ENCODE measurements around the gene SUSD1. TPM values are rescaled to one million over a fixed set of nuclear protein-coding genes. Genes with fewer than 3 reads are reported as not detected.

The SUSD1 gene
- total and polyA plus RNA-seq, 2 donors (not counting 1 experiment from before 2014, with no cell fraction given) = 5.7 to 7.5 TPM

- CTCF ChIA-PET = interaction anchor here (1.1 to 2.4 kb wide), 3 partner anchors 46 to 124 kb away, joined by 3 to 17 read pairs (median 4); no protein-coding TSS in a partner anchor
Observed at GRCh38 chr9:112028242-112029221, 146.6 kb downstream of the SUSD1 start.

More at GRCh38 chr9:112028242-112029221, 146.6 kb downstream of the SUSD1 start:
- H3K27me3 ChIP-seq (replicated peaks in 1 of 4; ENCODE audit: control extremely low read depth in 1 of 4, control insufficient read depth in 3 of 4, insufficient read depth in 4 of 4, low read length in 3 of 4) = no peaks in the 10 kb centered on the region
- peak overlapping the region; percentile 30 for H2AFZ ChIP-seq (ENCODE audit: insufficient read depth, low read depth, low read length, poor library complexity, severe bottlenecking)
- POLR2A ChIA-PET = interaction anchor here (0.5 to 1.2 kb wide), 3 partner anchors 16 to 50 kb away, joined by 3 to 4 read pairs (median 3); no protein-coding TSS in a partner anchor
- peak overlapping the region; percentile 47 for H3K4me2 ChIP-seq (replicated peaks; ENCODE audit: low read depth, low read length, poor library complexity, severe bottlenecking)
- no peaks in the 10 kb centered on the region for H3K27me3 Mint-ChIP-seq
- H3K36me3 ChIP-seq (replicated peaks in 1 of 2; ENCODE audit: control extremely low read depth in 1 of 2, control insufficient read depth in 1 of 2, extremely low read depth in 1 of 2, insufficient read depth in 2 of 2, low read length in 1 of 2) = no peaks in the 10 kb centered on the region
- peaks cover 55% of the 10 kb centered on the region in 2 donors for H3K4me1 ChIP-seq (ENCODE audit: control insufficient read depth in 2 of 2, insufficient read depth in 2 of 2, low read length in 2 of 2)
- peaks cover 55% of the 10 kb centered on the region for H3K4me1 Mint-ChIP-seq
- no peaks in the 10 kb centered on the region for H3K79me2 ChIP-seq (ENCODE audit: control insufficient read depth, insufficient read depth, low read length)
- H3K9me3 ChIP-seq (ENCODE audit: control extremely low read depth in 1 of 3, control insufficient read depth in 2 of 3, insufficient read depth in 1 of 3, low read length in 2 of 3) = no peaks in the 10 kb centered on the region
- no peaks in the 10 kb centered on the region for H3K9me3 Mint-ChIP-seq (ENCODE audit: insufficient read depth)
- H3K27ac Mint-ChIP-seq = peak overlapping the region; percentile 89
- TF ChIP-seq CTCF (IDR thresholded peaks at IDR 0.05) (no peak), EZH2 (IDR thresholded peaks at IDR 0.05; ENCODE audit: borderline replicate concordance, insufficient read depth, low read depth, low read length, poor library complexity, severe bottlenecking) (no peak)
- no peak overlapping the region for H3K4me3 ChIP-seq (ENCODE audit: control extremely low read depth in 1 of 5, extremely low read depth in 1 of 5, insufficient read depth in 1 of 5, low read depth in 2 of 5, low read length in 4 of 5)
- intact Hi-C loops (cut with micrococcal nuclease) = loop anchor here (1.0 kb wide), 1 partner anchor 8 kb away; no protein-coding TSS in a partner anchor
- WGBS (ENCODE audit: insufficient coverage) = 68% methylated on average over 8 of the region's 13 CpGs
- H3K9ac ChIP-seq (ENCODE audit: low read length) = peak overlapping the region; percentile 2
- peak overlapping the region in 1 of 2 donors; percentile 87 for H3K27ac ChIP-seq (ENCODE audit: low read length in 2 of 2)
- peak; percentile 53 for ATAC-seq (ENCODE audit: low read depth)
- no peaks in the 10 kb centered on the region for H4K20me1 ChIP-seq (ENCODE audit: control insufficient read depth, insufficient read depth, low read length, poor library complexity, severe bottlenecking)
- peak overlapping the region; percentile 67 for H3K4me3 Mint-ChIP-seq
- peak; percentile 56 for DNase-seq

Measured in B cell (primary cell).